ENCODE measurements around the gene SF3A2. TPM values are rescaled to one million over a fixed set of nuclear protein-coding genes. Genes with fewer than 3 reads are reported as not detected.

The SF3A2 gene
- total RNA-seq, 6 experiments from 2014 or later = 48.7 to 60.6 (median 54.8) TPM

DNA sequence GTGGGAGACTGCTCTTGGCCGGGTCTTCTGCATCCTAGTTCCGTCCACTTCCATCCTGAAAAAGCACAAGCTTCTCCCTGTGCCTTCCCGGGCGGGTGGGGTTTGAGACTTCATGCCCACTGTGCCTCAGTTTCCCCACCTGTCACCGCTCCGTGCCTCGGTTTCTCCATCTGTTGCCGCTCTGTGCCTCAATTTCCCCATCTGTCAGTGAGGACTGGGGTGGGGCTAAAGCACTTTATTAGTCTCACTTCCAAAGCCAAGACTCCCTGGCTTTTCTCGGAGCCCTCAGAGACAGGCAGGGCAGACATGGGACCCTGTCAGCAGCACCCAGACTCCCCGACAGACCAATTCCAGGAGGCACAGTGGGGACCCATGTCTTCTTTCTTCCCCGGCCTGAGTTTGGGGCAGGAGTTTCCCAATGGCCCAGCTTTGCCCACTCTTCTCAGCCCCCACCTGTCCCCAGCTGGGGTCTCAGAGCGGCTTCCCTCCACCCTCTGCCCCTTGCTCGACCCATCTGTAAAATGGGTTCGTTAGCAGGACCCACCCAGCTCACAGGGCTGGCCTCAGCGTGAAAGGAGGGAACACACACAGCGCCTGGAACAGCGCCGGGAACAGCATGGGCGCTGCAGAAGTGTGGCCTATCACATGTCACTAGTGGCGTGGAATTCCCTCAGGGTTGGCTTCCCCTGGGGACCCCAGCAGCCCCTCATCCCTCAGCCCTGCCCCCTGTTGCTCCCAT lies 49.9 kb downstream of the SF3A2 start:
- Mint-ChIP-seq H3K4me1 (ENCODE audit: low read depth) (peaks cover 5% of the 10 kb centered on the region; the same call in 1 of the 2 replicates), H3K36me3 (ENCODE audit: low read depth) (peaks cover 6% of the 10 kb centered on the region; the same call in 1 of the 2 replicates), H3K9me3 (no peaks in the 10 kb centered on the region), H3K27me3 (ENCODE audit: insufficient read depth) (peaks cover 19% of the 10 kb centered on the region), H3K4me3 (no peak overlapping the region), H3K27ac (no peak overlapping the region)
- DNase-seq = no peak
- TF ChIP-seq, protein P1, sequence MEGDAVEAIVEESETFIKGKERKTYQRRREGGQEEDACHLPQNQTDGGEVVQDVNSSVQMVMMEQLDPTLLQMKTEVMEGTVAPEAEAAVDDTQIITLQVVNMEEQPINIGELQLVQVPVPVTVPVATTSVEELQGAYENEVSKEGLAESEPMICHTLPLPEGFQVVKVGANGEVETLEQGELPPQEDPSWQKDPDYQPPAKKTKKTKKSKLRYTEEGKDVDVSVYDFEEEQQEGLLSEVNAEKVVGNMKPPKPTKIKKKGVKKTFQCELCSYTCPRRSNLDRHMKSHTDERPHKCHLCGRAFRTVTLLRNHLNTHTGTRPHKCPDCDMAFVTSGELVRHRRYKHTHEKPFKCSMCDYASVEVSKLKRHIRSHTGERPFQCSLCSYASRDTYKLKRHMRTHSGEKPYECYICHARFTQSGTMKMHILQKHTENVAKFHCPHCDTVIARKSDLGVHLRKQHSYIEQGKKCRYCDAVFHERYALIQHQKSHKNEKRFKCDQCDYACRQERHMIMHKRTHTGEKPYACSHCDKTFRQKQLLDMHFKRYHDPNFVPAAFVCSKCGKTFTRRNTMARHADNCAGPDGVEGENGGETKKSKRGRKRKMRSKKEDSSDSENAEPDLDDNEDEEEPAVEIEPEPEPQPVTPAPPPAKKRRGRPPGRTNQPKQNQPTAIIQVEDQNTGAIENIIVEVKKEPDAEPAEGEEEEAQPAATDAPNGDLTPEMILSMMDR (IDR thresholded peaks at IDR 0.05) = no peak

DNA sequence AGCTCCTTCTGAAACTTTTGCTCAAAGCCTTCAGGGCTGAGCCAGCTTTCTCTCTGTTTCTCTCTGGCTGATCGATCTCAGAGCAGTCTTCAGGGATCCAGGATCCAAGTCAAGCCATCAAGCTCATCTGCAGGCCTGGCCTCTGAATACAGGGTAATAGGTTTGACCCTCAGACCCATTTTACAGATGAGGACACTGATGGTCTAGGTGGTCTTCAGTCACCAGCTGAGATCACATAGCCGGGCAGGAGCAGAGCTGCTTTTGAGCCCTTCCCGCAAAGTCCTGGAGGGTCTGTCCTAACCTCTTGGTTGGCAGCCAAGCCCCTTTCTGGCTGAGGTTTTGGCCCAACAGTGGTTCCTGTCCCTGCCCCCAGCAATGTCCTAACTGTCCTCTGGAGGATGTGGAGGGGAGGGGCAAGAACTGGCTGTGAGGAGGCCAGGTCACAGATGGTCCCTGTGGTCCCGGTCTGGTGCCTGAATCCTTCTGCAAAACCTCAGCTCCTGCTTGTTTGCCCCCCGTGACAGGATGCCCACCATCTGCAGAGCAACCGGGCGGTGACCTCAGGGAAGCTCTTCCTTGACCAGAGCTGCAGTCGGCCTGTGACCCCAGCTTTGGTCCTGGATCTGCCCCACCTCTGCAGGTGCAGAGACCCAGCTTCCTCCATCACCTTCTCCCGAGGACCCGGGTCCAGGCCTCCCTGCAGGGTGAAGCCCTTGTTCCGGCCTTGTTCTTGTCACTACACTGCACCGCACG lies 51.1 kb downstream of the SF3A2 start:
- peaks cover 22% of the 10 kb centered on the region for H3K27me3 Mint-ChIP-seq (ENCODE audit: insufficient read depth)
- no peaks in the 10 kb centered on the region; the same call in 1 of the 2 replicates for H3K4me1 Mint-ChIP-seq (ENCODE audit: low read depth)

DNA sequence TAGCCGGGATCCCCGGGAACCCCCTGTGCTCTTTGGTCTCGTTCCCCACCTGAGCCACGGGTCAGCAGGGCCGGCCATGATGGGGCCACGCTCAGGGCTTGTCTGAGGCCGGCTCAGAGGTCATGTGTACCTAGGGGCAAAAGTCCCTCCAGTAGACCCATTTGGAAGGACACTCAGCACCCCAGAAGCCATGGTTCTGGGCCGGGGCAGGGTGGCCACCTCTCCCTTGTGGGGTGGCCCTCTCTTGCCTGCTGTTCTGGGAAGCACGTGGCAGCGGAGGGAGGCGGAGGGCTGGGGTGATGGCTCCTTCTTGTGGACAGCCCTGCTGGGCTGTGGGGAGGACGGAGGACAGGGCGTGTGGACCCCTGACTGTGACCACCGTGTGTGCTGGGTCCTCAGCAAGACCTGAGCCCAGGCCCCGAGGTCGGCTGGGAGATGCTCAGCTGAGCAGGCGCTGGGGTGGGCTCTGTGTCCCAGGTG lies 51.8 kb downstream of the SF3A2 start:
- Mint-ChIP-seq H3K4me1 (ENCODE audit: low read depth) (no peaks in the 10 kb centered on the region), H3K27me3 (ENCODE audit: insufficient read depth) (peaks cover 25% of the 10 kb centered on the region), H3K36me3 (ENCODE audit: low read depth) (peaks cover 6% of the 10 kb centered on the region; the same call in 1 of the 2 replicates), H3K27ac (no peak overlapping the region), H3K4me3 (no peak overlapping the region), H3K9me3 (no peaks in the 10 kb centered on the region)
- no peak for DNase-seq
- TF ChIP-seq, protein P1 (IDR thresholded peaks at IDR 0.05) = no peak

More for the DNA sequence above, 51.1 kb downstream of the SF3A2 start:
- no peak overlapping the region for H3K27ac Mint-ChIP-seq
- no peak overlapping the region for H3K4me3 Mint-ChIP-seq
- TF ChIP-seq, protein P1 (IDR thresholded peaks at IDR 0.05) = no peak
- peaks cover 6% of the 10 kb centered on the region; the same call in 1 of the 2 replicates for H3K36me3 Mint-ChIP-seq (ENCODE audit: low read depth)
- no peak for DNase-seq
- H3K9me3 Mint-ChIP-seq = no peaks in the 10 kb centered on the region

DNA sequence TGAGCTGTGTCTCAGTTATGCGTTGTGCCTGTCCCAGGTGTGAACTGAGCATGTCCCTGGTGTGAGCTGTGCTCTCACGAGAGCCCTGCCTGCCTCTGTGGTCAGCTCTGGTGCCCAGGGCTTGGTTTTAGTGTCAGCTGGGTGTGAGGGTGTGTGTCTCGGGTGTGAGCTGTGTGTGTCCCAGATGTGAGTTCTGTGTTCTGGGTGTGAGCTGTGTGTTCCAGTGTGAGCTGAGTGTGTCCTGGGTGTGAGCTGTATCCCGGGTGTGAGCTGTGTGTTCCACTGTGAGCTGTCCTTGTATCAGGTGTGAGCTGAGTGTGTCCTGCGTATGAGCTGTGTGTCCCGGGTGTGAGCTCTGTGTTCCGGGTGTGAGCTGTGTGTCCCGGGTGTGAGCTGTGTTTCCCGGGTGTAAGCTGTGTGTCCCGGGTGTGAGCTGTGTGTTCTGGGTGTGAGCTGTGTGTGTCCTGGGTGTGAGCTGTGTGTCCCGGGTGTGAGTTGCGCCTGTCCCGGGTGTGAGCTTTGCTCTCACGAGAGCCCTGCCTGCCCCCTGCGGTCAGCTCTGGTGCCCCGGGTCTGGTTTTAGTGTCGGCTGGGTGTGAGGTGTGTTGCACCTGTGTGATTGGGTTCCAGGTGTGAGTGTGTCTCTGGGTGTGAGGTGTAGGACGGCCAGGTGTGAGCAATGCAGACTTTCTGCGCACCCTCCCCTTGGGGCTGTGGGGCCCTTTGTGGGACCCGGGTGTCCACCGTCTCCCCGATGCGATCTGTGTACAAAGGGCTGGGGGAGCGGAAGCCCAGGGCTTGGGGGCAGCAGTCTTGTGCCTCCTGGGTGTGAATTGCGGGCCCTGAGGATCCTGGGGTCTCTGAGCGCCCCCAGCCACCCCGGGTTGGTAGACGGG lies 52.4 kb downstream of the SF3A2 start:
- Mint-ChIP-seq H3K4me1 (ENCODE audit: low read depth) (peaks cover 4% of the 10 kb centered on the region), H3K9me3 (no peaks in the 10 kb centered on the region), H3K36me3 (ENCODE audit: low read depth) (peaks cover 6% of the 10 kb centered on the region; the same call in 1 of the 2 replicates), H3K27me3 (ENCODE audit: insufficient read depth) (peaks cover 28% of the 10 kb centered on the region), H3K4me3 (no peak overlapping the region; the same call in 1 of the 2 replicates), H3K27ac (no peak overlapping the region)
- no peak for DNase-seq
- TF ChIP-seq, protein P1 (IDR thresholded peaks at IDR 0.05) = no peak
